Fibroblast of skin of scalp (primary cell): Measurements from ENCODE around the gene ZMIZ2. TPM values are rescaled to one million over a fixed set of nuclear protein-coding genes. Genes with fewer than 3 reads are reported as not detected.
A peak's percentile ranks its signal among the peaks of the same experiment; 100 is the strongest.
"Not testable (repeated sequence)": the region's sequence is repeated elsewhere in the genome, so short reads cannot be mapped to it uniquely, and the experiment has no call there.

Source experiments
- DNase-seq: peaks from one replicate; pipeline ENCODE4 v3.0.0-alpha.2; 2013
- polyA plus RNA-seq, 2 experiments: library from polyadenylated mRNA; unstranded; fragments of 120-200 nt; gene quantifications; one replicate each; pipeline ENCODE4 v1.2.1, GENCODE V29; 2013; ENCODE audit not compliant: insufficient read length in 2 of 2

The ZMIZ2 gene
- polyA plus RNA-seq (2013, experiment 1 of 2; ENCODE audit: insufficient read length), result 38.4 TPM
- polyA plus RNA-seq (2013, experiment 2 of 2; ENCODE audit: insufficient read length), result 34.7 TPM

GRCh38 chr7:44748045-44748947 is at the start of gene ZMIZ2:
ZMIZ2 (plus strand) TSS chr7:44748847; CDS start chr7:44756250, 7,403 bp downstream.
- DNase-seq, result peak; percentile 93

- DNase-seq, result not testable (repeated sequence)
Observed at GRCh38 chr7:44699598-44699997, 49.0 kb upstream of the ZMIZ2 start.

GRCh38 chr7:44700322-44700721 is 48.3 kb upstream of the ZMIZ2 start:
- no peak for DNase-seq

DNA sequence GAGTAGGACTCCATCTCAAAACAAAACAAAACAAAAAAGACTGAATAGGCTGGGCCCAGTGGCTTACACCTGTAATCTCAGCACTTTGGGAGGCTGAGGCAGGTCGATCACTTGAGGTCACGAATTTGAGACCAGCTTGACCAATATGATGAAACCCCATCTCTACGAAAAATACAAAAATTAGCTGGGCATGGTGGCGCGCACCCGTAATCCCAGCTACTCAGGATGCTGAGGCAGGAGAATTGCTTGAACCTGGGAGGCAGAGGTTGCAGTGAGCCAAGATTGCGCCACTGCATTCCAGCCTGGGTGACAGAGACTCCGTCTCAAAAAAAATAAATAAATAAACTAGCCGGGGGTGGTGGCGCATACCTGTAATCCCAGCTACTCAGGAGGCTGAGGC is 45.3 kb upstream of the ZMIZ2 start:
- DNase-seq, result not testable (repeated sequence)

- no peak for DNase-seq
Observed at GRCh38 chr7:44703921-44704320, 44.7 kb upstream of the ZMIZ2 start.

- no peak for DNase-seq
Observed at GRCh38 chr7:44705434-44705833, 43.2 kb upstream of the ZMIZ2 start.

DNA sequence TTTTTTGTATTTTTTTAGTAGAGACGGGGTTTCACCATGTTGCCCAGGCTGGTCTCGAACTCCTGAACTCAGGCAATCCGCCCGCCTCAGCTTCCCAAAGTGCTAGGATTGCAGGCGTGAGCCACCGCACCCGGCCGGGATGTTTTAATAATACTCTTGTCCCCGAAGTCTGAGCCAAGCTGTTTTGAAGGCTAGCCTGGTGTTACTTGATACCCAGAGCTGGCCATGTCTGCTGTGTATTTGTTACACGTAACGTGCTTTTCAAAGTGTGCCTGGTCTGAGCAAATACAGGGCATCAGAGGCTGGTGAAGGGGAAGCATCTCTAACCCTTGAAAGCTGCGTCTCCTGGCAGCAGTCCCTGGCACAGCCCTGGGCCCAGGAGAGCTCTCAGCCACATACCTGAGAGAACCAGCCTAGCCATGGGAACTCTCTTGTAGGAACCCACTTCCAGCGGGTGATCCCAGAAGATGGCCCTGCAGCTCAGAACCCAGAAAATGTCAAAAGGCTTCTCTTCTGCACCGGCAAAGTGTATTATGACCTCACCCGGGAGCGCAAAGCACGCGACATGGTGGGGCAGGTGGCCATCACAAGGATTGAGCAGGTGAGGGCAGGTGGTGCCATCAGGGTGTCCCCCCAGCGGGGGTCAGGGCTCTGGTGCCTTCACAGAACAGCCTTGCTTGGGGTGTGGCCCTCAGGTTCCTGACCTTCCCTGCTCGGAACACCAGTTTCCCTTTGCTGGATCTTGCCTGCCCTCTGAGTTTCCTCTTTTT is 41.7 kb upstream of the ZMIZ2 start:
- no peak for DNase-seq

DNA sequence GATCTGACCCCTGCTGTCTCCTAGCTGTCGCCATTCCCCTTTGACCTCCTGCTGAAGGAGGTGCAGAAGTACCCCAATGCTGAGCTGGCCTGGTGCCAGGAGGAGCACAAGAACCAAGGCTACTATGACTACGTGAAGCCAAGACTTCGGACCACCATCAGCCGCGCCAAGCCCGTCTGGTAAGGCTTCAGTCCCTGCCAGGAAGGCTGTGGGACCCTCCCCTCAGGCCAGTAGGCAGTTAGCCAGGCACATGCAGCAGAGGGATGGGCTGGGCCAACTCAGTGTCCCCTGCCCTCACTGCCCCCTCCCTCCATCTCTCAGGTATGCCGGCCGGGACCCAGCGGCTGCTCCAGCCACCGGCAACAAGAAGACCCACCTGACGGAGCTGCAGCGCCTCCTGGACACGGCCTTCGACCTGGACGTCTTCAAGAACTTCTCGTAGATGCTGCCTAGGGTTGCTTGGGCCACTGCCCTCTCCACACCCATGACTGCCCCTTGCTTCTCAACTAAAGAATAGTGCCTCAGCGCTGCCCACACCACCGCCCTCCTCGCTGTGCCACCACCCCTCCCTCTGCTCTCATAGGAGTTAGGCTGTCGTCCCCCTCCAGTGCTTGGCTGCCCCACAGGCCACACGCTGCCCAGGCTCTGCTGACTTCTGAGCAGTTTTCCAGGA is 41.0 kb upstream of the ZMIZ2 start:
- no peak for DNase-seq

- DNase-seq, result no peak
Observed at GRCh38 chr7:44709011-44709915, 39.4 kb upstream of the ZMIZ2 start.

GRCh38 chr7:44709945-44710596 is 38.6 kb upstream of the ZMIZ2 start:
- DNase-seq, result no peak

DNA sequence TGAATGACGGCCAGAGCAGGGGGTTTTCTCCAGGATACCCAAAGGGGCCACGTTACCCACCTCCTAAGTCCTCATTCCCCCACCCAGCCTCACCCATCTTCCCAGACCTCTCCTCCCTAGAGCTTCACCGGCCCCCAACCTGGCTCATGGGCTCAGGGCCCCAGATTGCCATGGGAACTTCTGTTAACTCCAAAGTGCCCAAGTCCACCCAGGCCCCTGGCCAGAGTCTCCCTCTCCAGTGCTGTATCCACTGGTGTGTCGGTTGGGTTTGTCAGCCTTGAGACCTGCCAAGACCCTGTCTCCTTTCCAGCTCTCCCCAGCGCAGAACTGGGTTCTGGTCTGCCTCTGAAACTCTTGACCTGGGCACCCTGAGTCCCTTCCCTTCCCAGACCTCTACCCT is 37.1 kb upstream of the ZMIZ2 start:
- no peak for DNase-seq

GRCh38 chr7:44712012-44712411 is 36.6 kb upstream of the ZMIZ2 start:
- DNase-seq, result no peak

DNA sequence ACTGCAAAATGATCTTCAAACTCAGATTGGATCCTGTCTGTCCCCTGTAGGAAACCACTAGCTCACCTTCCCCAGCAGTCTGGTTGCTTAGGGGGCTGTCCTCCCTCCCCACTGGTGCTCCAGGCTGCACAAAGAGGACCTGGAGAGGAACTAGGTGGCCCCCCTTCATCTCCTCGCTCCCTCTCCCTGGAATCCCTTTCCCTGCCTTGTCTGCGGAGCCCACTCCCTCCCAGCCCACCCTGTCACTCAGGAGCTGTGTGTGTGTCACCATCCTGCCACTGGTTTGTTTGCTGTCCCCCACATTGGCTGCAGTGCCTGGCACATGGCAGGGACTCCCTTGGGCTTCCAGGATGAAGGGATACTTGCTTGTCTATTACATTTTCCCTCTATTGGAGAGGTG is 35.5 kb upstream of the ZMIZ2 start:
- DNase-seq, result no peak

- peak; percentile 29 for DNase-seq
Observed at GRCh38 chr7:44713680-44714335, 34.8 kb upstream of the ZMIZ2 start.

DNA sequence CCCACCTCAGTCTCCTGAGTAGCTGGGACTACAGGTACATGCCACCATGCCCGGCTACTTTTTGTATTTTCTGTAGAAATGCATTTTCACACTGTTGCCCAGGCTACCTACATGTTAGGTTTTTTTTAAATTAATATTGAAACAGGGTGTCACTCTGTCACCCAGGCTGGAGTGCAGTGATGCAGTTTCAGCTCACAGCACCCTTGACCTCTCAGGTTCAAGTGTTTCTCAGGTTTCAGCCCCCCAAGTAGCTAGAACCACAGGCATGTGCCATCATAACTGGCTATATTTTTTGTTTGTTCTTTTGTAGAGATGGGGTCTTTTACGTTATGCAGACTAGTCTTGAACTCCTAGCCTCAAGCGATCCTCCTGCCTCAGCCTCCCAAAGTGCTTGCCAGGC is 32.4 kb upstream of the ZMIZ2 start:
- DNase-seq, result no peak

DNA sequence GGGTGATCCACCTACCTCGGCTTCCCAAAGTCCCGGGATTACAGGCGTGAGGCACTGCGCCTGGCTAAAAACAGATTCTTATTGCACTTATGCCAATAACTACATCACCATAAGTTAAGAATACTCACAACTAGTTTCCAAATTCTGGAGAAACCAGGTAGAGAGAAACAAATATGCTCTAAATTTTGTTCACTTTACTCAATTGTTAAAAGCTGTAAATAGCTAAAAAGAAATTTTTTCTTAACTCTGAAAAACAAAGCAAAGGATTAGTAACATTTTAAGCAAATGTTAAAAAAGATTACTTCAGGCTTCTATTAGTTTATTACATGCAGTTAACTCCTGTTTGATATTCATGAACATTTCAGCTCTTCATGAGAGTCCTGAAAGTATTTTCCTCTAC is 28.3 kb upstream of the ZMIZ2 start:
- no peak for DNase-seq

DNA sequence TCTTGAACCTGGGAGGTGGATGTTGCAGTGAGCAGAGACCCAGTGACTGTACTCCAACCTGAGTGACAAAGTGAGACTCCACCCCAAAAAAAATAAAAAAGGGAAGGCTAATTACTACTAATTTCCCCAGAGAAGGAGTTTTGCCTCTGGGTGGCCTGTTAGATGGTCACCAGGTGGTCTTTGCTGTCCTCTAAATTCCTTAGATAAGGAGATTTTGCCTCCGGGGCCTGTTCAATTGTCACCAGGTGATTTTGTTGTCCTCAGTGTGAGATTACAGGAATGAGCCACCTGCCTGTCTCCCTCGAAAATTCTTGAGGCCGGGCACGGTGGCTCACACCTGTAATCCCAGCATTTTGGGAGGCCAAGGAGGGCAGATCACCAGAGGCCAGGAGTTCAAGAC is 24.4 kb upstream of the ZMIZ2 start:
- no peak for DNase-seq

- not testable (repeated sequence) for DNase-seq
Observed at GRCh38 chr7:44726250-44726649, 22.4 kb upstream of the ZMIZ2 start.

DNA sequence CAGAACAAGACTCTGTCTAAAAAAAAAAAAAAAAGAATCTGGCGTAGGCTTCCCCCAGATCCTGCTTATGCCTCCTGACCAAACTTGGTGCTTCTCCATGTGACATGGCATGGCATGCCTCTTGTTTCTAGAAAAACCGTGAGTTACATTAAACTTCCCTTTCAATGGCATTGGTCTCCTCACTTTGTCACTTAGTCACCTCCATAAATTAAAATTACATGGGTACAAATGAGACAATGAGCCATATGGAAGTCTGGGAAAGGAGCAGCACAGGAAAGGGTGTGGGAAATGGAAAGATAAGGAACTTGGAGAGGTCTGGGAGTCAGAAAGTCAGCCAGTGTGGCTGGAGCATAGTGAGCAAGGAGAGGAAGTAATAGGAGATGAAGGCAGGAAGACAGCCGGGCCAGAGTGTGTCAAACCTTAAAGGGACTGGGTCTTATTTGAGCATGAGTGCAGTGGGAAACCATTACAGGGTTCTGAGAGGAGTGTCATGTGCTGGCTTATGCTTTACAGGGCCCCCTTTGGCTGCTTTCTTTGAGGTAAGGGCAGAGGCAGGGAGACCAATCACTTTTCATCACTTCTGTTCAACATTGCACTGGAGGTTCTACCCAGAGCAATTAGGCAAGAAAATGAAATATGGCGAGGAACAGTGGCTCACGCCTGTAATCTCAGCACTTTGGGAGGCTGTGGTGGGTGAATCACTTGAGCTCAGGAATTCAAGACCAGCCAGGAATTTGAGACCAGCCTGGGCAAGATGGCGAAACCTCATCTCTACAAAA is 21.3 kb upstream of the ZMIZ2 start:
- DNase-seq, result peak; percentile 91

GRCh38 chr7:44727937-44728262 is 20.7 kb upstream of the ZMIZ2 start:
- no peak for DNase-seq
